GM12878 (cell line): ENCODE results near the gene NPAS2.

Experiments
- BHLHE40 ChIP-seq, 2 experiments: fragments of 450-650 bp in 1 of 2; IDR thresholded peaks; 2 replicates each; pipeline ENCODE4 v1.6.1; 2011 to 2017; ENCODE audit warnings: low read depth in 2 of 2, borderline replicate concordance in 1 of 2, improper control_type of control experiment in 1 of 2, low read length in 1 of 2, mild to moderate bottlenecking in 1 of 2
- CHD2 ChIP-seq: IDR thresholded peaks from 2 replicates; pipeline ENCODE4 v1.6.1; 2011; ENCODE audit warnings: low read depth, low read length, improper control_type of control experiment, borderline replicate concordance
- E2F4 ChIP-seq: IDR thresholded peaks from 2 replicates; pipeline ENCODE4 v1.6.1; 2012; ENCODE audit warnings: low read depth, low read length, improper control_type of control experiment
- EP300 ChIP-seq, 2 experiments: fragments of 150-350 bp in 1 of 2; IDR thresholded peaks; 2 replicates each; pipeline ENCODE4 v1.6.1; 2011 to 2012; ENCODE audit warnings: low read depth in 2 of 2, low read length in 2 of 2, borderline replicate concordance in 1 of 2, improper control_type of control experiment in 1 of 2, inconsistent platforms in 1 of 2; ENCODE audit not compliant: control insufficient read depth in 1 of 2
- EZH2 ChIP-seq: IDR thresholded peaks from 2 replicates; pipeline ENCODE4 v1.6.1; 2012; ENCODE audit warnings: low read depth, mild to moderate bottlenecking, control low read depth, inconsistent platforms, low read length, borderline replicate concordance; ENCODE audit not compliant: control insufficient read depth
- PML ChIP-seq: IDR thresholded peaks from 2 replicates; pipeline ENCODE4 v1.6.1; 2012; ENCODE audit warnings: low read length, inconsistent platforms
- POLR2A ChIP-seq: IDR thresholded peaks from 2 replicates; pipeline ENCODE4 v1.6.1; 2011; ENCODE audit warnings: low read depth, mild to moderate bottlenecking, low read length
- SIN3A ChIP-seq: IDR thresholded peaks from 2 replicates; pipeline ENCODE4 v1.6.1; 2012; ENCODE audit warnings: low read depth, low read length, improper control_type of control experiment
- SREBF2 ChIP-seq: IDR thresholded peaks from 2 replicates; pipeline ENCODE4 v1.6.1; 2012; ENCODE audit warnings: mild to moderate bottlenecking, low read length
- ZNF207 ChIP-seq: fragments of 450-650 bp; IDR thresholded peaks from 2 replicates; pipeline ENCODE4 v1.6.1; 2014; ENCODE audit warnings: antibody characterized with exemption, mild to moderate bottlenecking, borderline replicate concordance

- TF ChIP-seq SIN3A, result no peak
- no peak for TF ChIP-seq SREBF2
- no peak for TF ChIP-seq EP300 (IDR thresholded peaks at IDR 0.05; ENCODE audit: borderline replicate concordance in 1 of 2, control insufficient read depth in 1 of 2, low read depth in 2 of 2, low read length in 2 of 2)
- TF ChIP-seq PML, result no peak
- no peak for TF ChIP-seq POLR2A
- TF ChIP-seq ZNF207, result no peak
- TF ChIP-seq CHD2, result no peak
- TF ChIP-seq EZH2, result no peak
- TF ChIP-seq BHLHE40 (IDR thresholded peaks at IDR 0.05; ENCODE audit: borderline replicate concordance in 1 of 2, low read depth in 2 of 2, low read length in 1 of 2), result no peak
- TF ChIP-seq E2F4, result no peak
These were observed 207.9 kb downstream of the NPAS2 start for GRCh38 chr2:101027852-101028251.
